HL-60 (cell line): Measurements from ENCODE around the gene TGFBR1.

Experiments used
- DNase-seq, 2 experiments: peaks; one replicate each; pipeline ENCODE4 v3.0.0-alpha.2; 2010 to 2020; ENCODE audit warnings: low read depth in 1 of 2, low spot score in 1 of 2
- H3K27ac ChIP-seq: fragments of 250-450 bp; sonication (Bioruptor Pico); replicated peaks from 2 replicates; pipeline ENCODE4 v1.5.1; 2020; ENCODE audit warnings: mild to moderate bottlenecking, moderate library complexity
- H3K27me3 ChIP-seq: fragments of 250-450 bp; sonication (Bioruptor Pico); 2 replicates; pipeline ENCODE4 v1.5.1; 2021; ENCODE audit warnings: mild to moderate bottlenecking, moderate library complexity; ENCODE audit not compliant: insufficient read depth, poor library complexity, severe bottlenecking
- H3K4me3 ChIP-seq: replicated peaks from 2 replicates; pipeline ENCODE4 v1.5.1; 2011; ENCODE audit warnings: mild to moderate bottlenecking, control low read depth, low read length; ENCODE audit not compliant: insufficient read depth
- CTCF ChIP-seq: IDR thresholded peaks from one replicate; pipeline ENCODE4 v1.5.1; 2011; ENCODE audit warnings: low read length, control low read depth, inconsistent platforms; ENCODE audit not compliant: insufficient read depth
- GABPA ChIP-seq: IDR thresholded peaks from 2 replicates; pipeline ENCODE4 v1.6.1; 2012; ENCODE audit warnings: low read depth
- POLR2AphosphoS5 ChIP-seq: IDR thresholded peaks from 2 replicates; pipeline ENCODE4 v1.6.1; 2012; ENCODE audit warnings: low read depth
- REST ChIP-seq: IDR thresholded peaks from 2 replicates; pipeline ENCODE4 v1.6.1; 2012; ENCODE audit warnings: low read depth; ENCODE audit not compliant: insufficient replicate concordance
- SPI1 ChIP-seq: IDR thresholded peaks from 2 replicates; pipeline ENCODE4 v1.6.1; 2012; ENCODE audit warnings: low read depth, mild to moderate bottlenecking, borderline replicate concordance

TGFBR1 gene

GRCh38 chr9:99187311-99187710, 82.4 kb downstream of the TGFBR1 start:
- no peak for DNase-seq
- Histone ChIP-seq H3K4me3 (no peak overlapping the region), H3K27ac (no peak overlapping the region), H3K27me3 (no peaks in the 10 kb centered on the region)
- TF ChIP-seq REST (no peak), GABPA (no peak), CTCF (no peak), POLR2AphosphoS5 (no peak), SPI1 (peak; percentile 32; the same call in 1 of the 2 replicates)

GRCh38 chr9:99189186-99189585, 84.3 kb downstream of the TGFBR1 start:
- Histone ChIP-seq H3K27ac (no peak overlapping the region), H3K4me3 (no peak overlapping the region), H3K27me3 (no peaks in the 10 kb centered on the region)
- no peak for TF ChIP-seq CTCF
- no peak for TF ChIP-seq REST
- TF ChIP-seq SPI1: no peak
- no peak for DNase-seq

- Histone ChIP-seq H3K4me3 (no peak overlapping the region), H3K27ac (no peak overlapping the region), H3K27me3 (no peaks in the 10 kb centered on the region)
- DNase-seq: no peak
- TF ChIP-seq REST (no peak), GABPA (no peak), POLR2AphosphoS5 (no peak)
Observed at GRCh38 chr9:99189887-99190596, 85.1 kb downstream of the TGFBR1 start.
